H4 (cell line): ENCODE measurements around the gene NXPE4. TPM values are rescaled to one million over a fixed set of nuclear protein-coding genes. Genes with fewer than 3 reads are reported as not detected.

Experiments used
- DNase-seq: peaks from one replicate; pipeline ENCODE4 v3.0.0-alpha.2; 2015; ENCODE audit warnings: low spot score
- total RNA-seq: library from RNA; depleted of rRNA; stranded (reverse); fragments of >200 nt; shearing (Covaris generic); gene quantifications from 2 replicates; pipeline ENCODE4 v1.2.3, GENCODE V29; 2014; rRNA removed

NXPE4 gene
- total RNA-seq, 1 experiment from 2014 or later: not detected

- peak; percentile 13 for DNase-seq
Observed at GRCh38 chr11:114562166-114562916, 33.2 kb downstream of the NXPE4 start.

GRCh38 chr11:114559425-114560310 lies 35.9 kb downstream of the NXPE4 start, which contains the start of gene NXPE1:
NXPE1 (minus strand) TSS chr11:114559881; CDS start chr11:114551201, 8,680 bp downstream.
- DNase-seq: no peak

- no peak for DNase-seq
Observed at GRCh38 chr11:114556135-114556534, 39.5 kb downstream of the NXPE4 start.

GRCh38 chr11:114553642-114554041 lies 41.9 kb downstream of the NXPE4 start:
- DNase-seq: no peak

- no peak for DNase-seq
Observed at GRCh38 chr11:114551060-114551459, 44.5 kb downstream of the NXPE4 start.

GRCh38 chr11:114525682-114526081 lies 69.9 kb downstream of the NXPE4 start:
- no peak for DNase-seq

- DNase-seq: no peak
Observed at GRCh38 chr11:114524122-114524521, 71.5 kb downstream of the NXPE4 start.

GRCh38 chr11:114522818-114523217 lies 72.8 kb downstream of the NXPE4 start:
- no peak for DNase-seq

Other genes starting within 250 kb of the NXPE4 start
- 5.8 and 7.9 TPM in 2 replicates for gene C11orf71, start 195.3 kb downstream of the NXPE4 start, total RNA-seq
- 55.1 and 59.9 TPM in 2 replicates for gene RBM7, start 195.1 kb downstream of the NXPE4 start, total RNA-seq
- 166 and 175 TPM in 2 replicates for gene REXO2, start 156.3 kb downstream of the NXPE4 start, total RNA-seq
- gene NXPE1, start 35.9 kb downstream of the NXPE4 start, total RNA-seq: not detected in 2 replicates
- not detected in 2 replicates for gene NXPE2, start 82.7 kb upstream of the NXPE4 start, total RNA-seq